ENCODE results near the gene GCLM.
"Not testable (repeated sequence)": the region's sequence is repeated elsewhere in the genome, so short reads cannot be mapped to it uniquely, and the experiment has no call there.

GCLM gene

GRCh38 chr1:93851327-93851712 is 57.9 kb downstream of the GCLM start:
- Histone ChIP-seq H3K27me3 (ENCODE audit: insufficient read depth, poor library complexity, severe bottlenecking) (no peaks in the 10 kb centered on the region), H3K27ac (replicated peaks) (no peak overlapping the region), H3K4me3 (replicated peaks; ENCODE audit: insufficient read depth, low read length) (no peak overlapping the region)
- TF ChIP-seq CTCF (IDR thresholded peaks at IDR 0.05; ENCODE audit: insufficient read depth, low read length), result no peak
- TF ChIP-seq REST (IDR thresholded peaks at IDR 0.05; ENCODE audit: insufficient replicate concordance, low read depth), result no peak
- TF ChIP-seq SPI1 (IDR thresholded peaks at IDR 0.05; ENCODE audit: borderline replicate concordance, low read depth), result no peak
- TF ChIP-seq GABPA (IDR thresholded peaks at IDR 0.05; ENCODE audit: low read depth), result no peak
- TF ChIP-seq POLR2AphosphoS5 (IDR thresholded peaks at IDR 0.05; ENCODE audit: low read depth), result no peak
- DNase-seq (ENCODE audit: low read depth in 1 of 2, low spot score in 1 of 2), result no peak

DNA sequence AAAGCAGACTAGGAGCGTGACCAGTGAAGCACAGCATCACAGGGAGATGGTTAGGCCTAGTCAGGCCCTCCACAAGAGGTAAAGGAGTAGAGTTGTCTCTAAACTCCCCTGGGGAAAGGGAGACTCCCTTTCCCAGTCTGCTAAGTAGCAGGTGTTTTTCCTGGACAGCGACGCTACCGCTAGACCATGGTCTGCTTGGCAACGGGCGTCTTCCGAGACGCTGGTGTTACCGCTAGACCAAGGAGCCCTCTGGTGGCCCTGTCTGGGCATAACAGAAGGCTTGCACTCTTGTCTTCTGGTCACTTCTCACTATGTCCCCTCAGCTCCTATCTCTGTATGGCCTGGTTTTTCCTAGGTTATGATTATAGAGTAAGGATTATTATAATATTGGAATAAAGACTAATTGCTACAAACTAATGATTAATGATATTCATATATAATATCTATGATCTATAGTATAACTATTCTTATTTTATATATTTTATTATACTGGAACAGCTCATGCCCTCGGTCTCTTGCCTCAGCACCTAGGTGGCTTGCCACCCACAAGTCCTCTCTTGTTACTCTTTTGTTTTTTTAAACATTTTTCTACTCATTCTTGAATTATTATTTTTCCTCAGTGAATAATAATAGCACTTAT is 58.4 kb downstream of the GCLM start:
- not testable (repeated sequence) for H3K4me3 ChIP-seq (replicated peaks; ENCODE audit: insufficient read depth, low read length); H3K27ac ChIP-seq (replicated peaks); H3K27me3 ChIP-seq (ENCODE audit: insufficient read depth, poor library complexity, severe bottlenecking)
- peak in 1 of 2 experiments; percentile 73 for DNase-seq (ENCODE audit: low read depth in 1 of 2, low spot score in 1 of 2)
- TF ChIP-seq REST (IDR thresholded peaks at IDR 0.05; ENCODE audit: insufficient replicate concordance, low read depth), result peak; percentile 65

- Histone ChIP-seq H3K27ac (replicated peaks) (peak overlapping the region; percentile 88; the same call in 1 of the 2 replicates), H3K27me3 (ENCODE audit: insufficient read depth, poor library complexity, severe bottlenecking) (no peaks in the 10 kb centered on the region), H3K4me3 (replicated peaks; ENCODE audit: insufficient read depth, low read length) (peak overlapping the region; percentile 72)
- DNase-seq (ENCODE audit: low read depth in 1 of 2, low spot score in 1 of 2), result no peak
- TF ChIP-seq SPI1 (IDR thresholded peaks at IDR 0.05; ENCODE audit: borderline replicate concordance, low read depth) (no peak), GABPA (IDR thresholded peaks at IDR 0.05; ENCODE audit: low read depth) (no peak), POLR2AphosphoS5 (IDR thresholded peaks at IDR 0.05; ENCODE audit: low read depth) (no peak), CTCF (IDR thresholded peaks at IDR 0.05; ENCODE audit: insufficient read depth, low read length) (no peak), REST (IDR thresholded peaks at IDR 0.05; ENCODE audit: insufficient replicate concordance, low read depth) (no peak)
Measured at GRCh38 chr1:93848350-93848883, 60.8 kb downstream of the GCLM start.

Data from HL-60 (cell line).